GM21786 (cell line): Measurements from ENCODE around the gene RNF31.
"Not testable (repeated sequence)": the region's sequence is repeated elsewhere in the genome, so short reads cannot be mapped to it uniquely, and the experiment has no call there.

Experiments used
- ATAC-seq: cut with Tn5 transposase; IDR thresholded peaks from one replicate; pipeline ENCODE4 v1.9.1; 2021; ENCODE audit not compliant: unreplicated experiment

Gene RNF31

GRCh38 chr14:24197056-24197450, 49.8 kb downstream of the RNF31 start:
- no peak for ATAC-seq

GRCh38 chr14:24198814-24199524, 51.7 kb downstream of the RNF31 start:
- ATAC-seq, result no peak

GRCh38 chr14:24202538-24202937, 55.2 kb downstream of the RNF31 start:
- ATAC-seq, result not testable (repeated sequence)

- ATAC-seq, result not testable (repeated sequence)
Measured at GRCh38 chr14:24203249-24203886, 56.1 kb downstream of the RNF31 start.

GRCh38 chr14:24204163-24205146, 57.2 kb downstream of the RNF31 start:
- ATAC-seq, result no peak

- ATAC-seq, result no peak
Measured at GRCh38 chr14:24206260-24207103, 59.2 kb downstream of the RNF31 start.

- ATAC-seq, result no peak
Measured at GRCh38 chr14:24207104-24207551, 59.8 kb downstream of the RNF31 start.

- ATAC-seq, result no peak
Measured at GRCh38 chr14:24207625-24208024, 60.3 kb downstream of the RNF31 start.
